ENCODE measurements around the gene MRPL3.

The MRPL3 gene

DNA sequence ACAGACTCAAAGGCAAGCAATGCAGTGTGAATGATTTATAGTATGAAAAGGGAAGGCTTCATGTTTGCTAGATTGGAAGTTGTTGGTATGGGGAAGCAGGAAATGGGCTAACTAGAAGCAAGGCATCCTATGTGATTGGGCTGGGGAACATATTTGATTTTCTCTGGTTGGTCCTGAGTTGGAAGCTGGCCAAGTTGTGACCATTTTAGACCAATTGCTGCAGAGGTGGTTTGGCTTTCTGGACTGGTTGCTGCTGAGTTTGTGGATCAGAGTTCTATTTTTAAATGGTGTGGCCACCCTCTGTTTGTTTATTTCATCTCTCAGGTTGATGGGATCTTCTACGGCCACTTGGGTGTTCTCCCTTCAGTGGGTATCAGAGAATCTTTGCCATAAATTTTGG is 81.5 kb downstream of the MRPL3 start:
- Histone ChIP-seq H3K27me3 (no peaks in the 10 kb centered on the region), H3K4me3 (no peak overlapping the region), H3K4me1 (no peaks in the 10 kb centered on the region), H3K36me3 (no peaks in the 10 kb centered on the region), H3K9me3 (no peaks in the 10 kb centered on the region), H3K27ac (no peak overlapping the region)
- intact Hi-C loops (cut with DNase I; ENCODE audit: low total_unique reads): no loop called here
- TF ChIP-seq, protein P1, sequence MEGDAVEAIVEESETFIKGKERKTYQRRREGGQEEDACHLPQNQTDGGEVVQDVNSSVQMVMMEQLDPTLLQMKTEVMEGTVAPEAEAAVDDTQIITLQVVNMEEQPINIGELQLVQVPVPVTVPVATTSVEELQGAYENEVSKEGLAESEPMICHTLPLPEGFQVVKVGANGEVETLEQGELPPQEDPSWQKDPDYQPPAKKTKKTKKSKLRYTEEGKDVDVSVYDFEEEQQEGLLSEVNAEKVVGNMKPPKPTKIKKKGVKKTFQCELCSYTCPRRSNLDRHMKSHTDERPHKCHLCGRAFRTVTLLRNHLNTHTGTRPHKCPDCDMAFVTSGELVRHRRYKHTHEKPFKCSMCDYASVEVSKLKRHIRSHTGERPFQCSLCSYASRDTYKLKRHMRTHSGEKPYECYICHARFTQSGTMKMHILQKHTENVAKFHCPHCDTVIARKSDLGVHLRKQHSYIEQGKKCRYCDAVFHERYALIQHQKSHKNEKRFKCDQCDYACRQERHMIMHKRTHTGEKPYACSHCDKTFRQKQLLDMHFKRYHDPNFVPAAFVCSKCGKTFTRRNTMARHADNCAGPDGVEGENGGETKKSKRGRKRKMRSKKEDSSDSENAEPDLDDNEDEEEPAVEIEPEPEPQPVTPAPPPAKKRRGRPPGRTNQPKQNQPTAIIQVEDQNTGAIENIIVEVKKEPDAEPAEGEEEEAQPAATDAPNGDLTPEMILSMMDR (IDR thresholded peaks at IDR 0.05): no peak
- DNase-seq: no peak

DNA sequence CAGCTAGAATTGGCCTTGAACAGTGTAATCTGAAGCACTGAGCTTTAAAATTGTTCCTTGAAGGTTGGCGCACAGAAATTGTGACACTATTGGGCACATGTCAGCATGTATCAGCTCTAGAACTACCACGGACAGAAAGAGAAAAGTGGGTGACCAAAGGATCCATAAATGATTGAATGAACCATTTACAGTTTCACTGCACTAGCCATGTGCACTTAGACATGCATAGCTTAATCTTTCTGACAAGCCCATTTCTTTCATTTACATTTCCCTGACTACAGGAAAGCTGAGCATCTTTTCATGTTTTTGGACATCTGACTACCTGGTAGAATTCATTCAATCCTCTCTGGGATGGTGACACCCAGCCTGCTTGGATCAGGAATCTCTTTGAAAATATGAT is 85.0 kb downstream of the MRPL3 start:
- Histone ChIP-seq H3K27ac (no peak overlapping the region), H3K36me3 (no peaks in the 10 kb centered on the region), H3K4me3 (no peak overlapping the region), H3K9me3 (no peaks in the 10 kb centered on the region), H3K4me1 (no peaks in the 10 kb centered on the region), H3K27me3 (no peaks in the 10 kb centered on the region)
- TF ChIP-seq, protein P1 (IDR thresholded peaks at IDR 0.05): no peak
- DNase-seq: no peak
- intact Hi-C loops (cut with DNase I; ENCODE audit: low total_unique reads): no loop called here
